ENCODE results near the gene NTM. TPM values are rescaled to one million over a fixed set of nuclear protein-coding genes. Genes with fewer than 3 reads are reported as not detected.

Gene NTM
- total RNA-seq, 1 experiment from 2014 or later = 0.73 TPM

DNA sequence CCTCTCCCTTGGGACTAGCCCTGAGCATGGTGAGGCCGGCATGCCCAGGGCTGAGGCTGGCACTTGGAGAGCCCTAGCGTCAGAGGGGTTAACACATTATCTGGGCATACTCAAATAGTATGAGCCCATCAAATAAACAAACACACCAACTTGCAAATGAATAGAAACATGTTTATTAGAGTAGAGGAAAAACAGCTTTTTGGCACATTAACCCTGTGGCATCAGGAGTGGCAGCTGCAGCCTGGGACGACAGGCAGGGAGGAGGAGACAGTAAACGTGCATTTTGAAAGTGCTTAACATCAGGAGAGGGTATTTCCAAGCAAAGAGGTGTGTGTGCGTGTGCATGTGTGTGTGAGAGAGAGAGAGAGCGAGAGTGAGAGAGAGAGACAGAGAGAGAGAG lies 684.9 kb downstream of the NTM start:
- no peak for DNase-seq
- no peaks in the 10 kb centered on the region for H3K36me3 ChIP-seq (ENCODE audit: control insufficient read depth, insufficient read depth, low read length)
- ChIA-PET POLR2A (no interaction called here), CTCF (no interaction called here)
- no peaks in the 10 kb centered on the region for H3K4me1 ChIP-seq
- H3K36me3 Mint-ChIP-seq (ENCODE audit: insufficient read depth, unreplicated experiment) = no peaks in the 10 kb centered on the region
- no peaks in the 10 kb centered on the region for H3K4me1 Mint-ChIP-seq (ENCODE audit: low read depth, unreplicated experiment)
- H3K27me3 ChIP-seq (replicated peaks; ENCODE audit: control insufficient read depth, insufficient read depth, low read length) = no peaks in the 10 kb centered on the region
- no TSS peak for BruUV-seq (replicated peaks)
- H3K27me3 Mint-ChIP-seq (ENCODE audit: insufficient read depth, unreplicated experiment) = peaks cover 3% of the 10 kb centered on the region
- H3K9me3 Mint-ChIP-seq (ENCODE audit: unreplicated experiment) = no peaks in the 10 kb centered on the region
- intact Hi-C loops (cut with micrococcal nuclease; ENCODE audit: unreplicated experiment) = no loop called here
- no peak overlapping the region for H3K4me3 Mint-ChIP-seq (ENCODE audit: unreplicated experiment)
- TF ChIP-seq CTCF (IDR thresholded peaks at IDR 0.05; ENCODE audit: insufficient read depth in 1 of 2, low read depth in 1 of 2, low read length in 1 of 2, severe bottlenecking in 1 of 2, unreplicated experiment in 1 of 2) = no peak
- no peaks in the 10 kb centered on the region for H3K9me3 ChIP-seq
- no peak overlapping the region for H3K4me3 ChIP-seq (ENCODE audit: low read depth, low read length)
- no peak overlapping the region for H3K27ac Mint-ChIP-seq (ENCODE audit: unreplicated experiment)

- POLR2A ChIA-PET = no interaction called here
- Histone ChIP-seq H3K36me3 (ENCODE audit: control insufficient read depth, insufficient read depth, low read length) (no peaks in the 10 kb centered on the region), H3K4me1 (no peaks in the 10 kb centered on the region), H3K9me3 (no peaks in the 10 kb centered on the region), H3K4me3 (ENCODE audit: low read depth, low read length) (no peak overlapping the region), H3K27me3 (replicated peaks; ENCODE audit: control insufficient read depth, insufficient read depth, low read length) (no peaks in the 10 kb centered on the region)
- no peak overlapping the region for H3K27ac Mint-ChIP-seq (ENCODE audit: unreplicated experiment)
- no peak overlapping the region for H3K4me3 Mint-ChIP-seq (ENCODE audit: unreplicated experiment)
- no peak for DNase-seq
- CTCF ChIA-PET = no interaction called here
- H3K36me3 Mint-ChIP-seq (ENCODE audit: insufficient read depth, unreplicated experiment) = no peaks in the 10 kb centered on the region
- no peaks in the 10 kb centered on the region for H3K4me1 Mint-ChIP-seq (ENCODE audit: low read depth, unreplicated experiment)
- no TSS peak for BruUV-seq (replicated peaks)
- intact Hi-C loops (cut with micrococcal nuclease; ENCODE audit: unreplicated experiment) = no loop called here
- no peaks in the 10 kb centered on the region for H3K9me3 Mint-ChIP-seq (ENCODE audit: unreplicated experiment)
- no peak for TF ChIP-seq CTCF (IDR thresholded peaks at IDR 0.05; ENCODE audit: insufficient read depth in 1 of 2, low read depth in 1 of 2, low read length in 1 of 2, severe bottlenecking in 1 of 2, unreplicated experiment in 1 of 2)
- H3K27me3 Mint-ChIP-seq (ENCODE audit: insufficient read depth, unreplicated experiment) = no peaks in the 10 kb centered on the region
Observed at GRCh38 chr11:132056689-132057088, 686.3 kb downstream of the NTM start.

GRCh38 chr11:132057266-132057665 lies 686.9 kb downstream of the NTM start:
- intact Hi-C loops (cut with micrococcal nuclease; ENCODE audit: unreplicated experiment) = no loop called here
- H3K9me3 Mint-ChIP-seq (ENCODE audit: unreplicated experiment) = no peaks in the 10 kb centered on the region
- H3K4me1 Mint-ChIP-seq (ENCODE audit: low read depth, unreplicated experiment) = no peaks in the 10 kb centered on the region
- H3K27ac Mint-ChIP-seq (ENCODE audit: unreplicated experiment) = no peak overlapping the region
- Histone ChIP-seq H3K4me1 (no peaks in the 10 kb centered on the region), H3K9me3 (no peaks in the 10 kb centered on the region), H3K36me3 (ENCODE audit: control insufficient read depth, insufficient read depth, low read length) (no peaks in the 10 kb centered on the region), H3K27me3 (replicated peaks; ENCODE audit: control insufficient read depth, insufficient read depth, low read length) (no peaks in the 10 kb centered on the region), H3K4me3 (ENCODE audit: low read depth, low read length) (no peak overlapping the region)
- H3K4me3 Mint-ChIP-seq (ENCODE audit: unreplicated experiment) = no peak overlapping the region
- no peak for DNase-seq
- POLR2A ChIA-PET = no interaction called here
- no peak for TF ChIP-seq CTCF (IDR thresholded peaks at IDR 0.05; ENCODE audit: insufficient read depth in 1 of 2, low read depth in 1 of 2, low read length in 1 of 2, severe bottlenecking in 1 of 2, unreplicated experiment in 1 of 2)
- CTCF ChIA-PET = no interaction called here
- BruUV-seq (replicated peaks) = no TSS peak
- no peaks in the 10 kb centered on the region for H3K27me3 Mint-ChIP-seq (ENCODE audit: insufficient read depth, unreplicated experiment)
- no peaks in the 10 kb centered on the region for H3K36me3 Mint-ChIP-seq (ENCODE audit: insufficient read depth, unreplicated experiment)

Data from Caco-2 (cell line).